Mesenchymal stem cell (in vitro differentiated cells and primary cell): Measurements from ENCODE around the gene REM1.
"Not testable (repeated sequence)": the region's sequence is repeated elsewhere in the genome, so short reads cannot be mapped to it uniquely, and the experiment has no call there.

Experiments
- DNase-seq: peaks from one replicate; pipeline ENCODE4 v3.0.0-alpha.2; 2013
- H2AFZ ChIP-seq: one replicate; pipeline ENCODE4 v1.6.1; 2013; ENCODE audit warnings: low read depth, mild to moderate bottlenecking, control low read depth, inconsistent platforms, low read length, moderate library complexity
- H2AK5ac ChIP-seq: 2 replicates; pipeline ENCODE4 v1.6.1; 2013; ENCODE audit warnings: low read length, moderate library complexity, mild to moderate bottlenecking, inconsistent platforms; ENCODE audit not compliant: severe bottlenecking
- H2BK120ac ChIP-seq: one replicate; pipeline ENCODE4 v1.6.1; 2013; ENCODE audit warnings: low read depth, mild to moderate bottlenecking, inconsistent platforms, low read length, moderate library complexity
- H2BK12ac ChIP-seq, 2 experiments: one replicate each; pipeline ENCODE4 v1.6.1; 2013; ENCODE audit warnings: inconsistent platforms in 2 of 2, low read length in 2 of 2, mild to moderate bottlenecking in 2 of 2, moderate library complexity in 2 of 2, control low read depth in 1 of 2
- H2BK15ac ChIP-seq: one replicate; pipeline ENCODE4 v1.6.1; 2013; ENCODE audit warnings: mild to moderate bottlenecking, low read depth, inconsistent platforms; ENCODE audit not compliant: poor library complexity, severe bottlenecking
- H2BK5ac ChIP-seq: 2 replicates; pipeline ENCODE4 v1.6.1; 2013; ENCODE audit warnings: low read depth, mild to moderate bottlenecking, low read length, control low read depth, inconsistent platforms; ENCODE audit not compliant: poor library complexity, severe bottlenecking
- H3K14ac ChIP-seq, 2 experiments: one replicate each; pipeline ENCODE4 v1.6.1; 2013; ENCODE audit warnings: inconsistent platforms in 2 of 2, low read length in 2 of 2, control low read depth in 1 of 2, mild to moderate bottlenecking in 1 of 2, moderate library complexity in 1 of 2
- H3K18ac ChIP-seq, 2 experiments: one replicate each; pipeline ENCODE4 v1.6.1; 2013; ENCODE audit warnings: inconsistent platforms in 2 of 2, low read length in 2 of 2, control low read depth in 1 of 2, low read depth in 1 of 2, mild to moderate bottlenecking in 1 of 2
- H3K23ac ChIP-seq, 2 experiments: one replicate each; pipeline ENCODE4 v1.6.1; 2013; ENCODE audit warnings: inconsistent platforms in 2 of 2, low read length in 2 of 2, mild to moderate bottlenecking in 2 of 2, moderate library complexity in 2 of 2, control low read depth in 1 of 2
- H3K27ac ChIP-seq: 2 replicates; pipeline ENCODE4 v1.5.1; 2013; ENCODE audit warnings: mild to moderate bottlenecking, moderate library complexity, low read length, control low read depth, inconsistent platforms; ENCODE audit not compliant: poor library complexity, severe bottlenecking
- H3K27me3 ChIP-seq, 2 experiments: 2 replicates each; pipeline versions ENCODE4 v1.6.1 to v1.7.0; 2013; ENCODE audit warnings: low read length in 2 of 2, mild to moderate bottlenecking in 2 of 2, moderate library complexity in 2 of 2, control low read depth in 1 of 2, inconsistent platforms in 1 of 2; ENCODE audit not compliant: control insufficient read depth in 1 of 2, insufficient read depth in 1 of 2
- H3K36me3 ChIP-seq, 2 experiments: 2 replicates each; pipeline versions ENCODE4 v1.6.1 to v1.7.0; 2013; ENCODE audit warnings: low read length in 2 of 2, control low read depth in 1 of 2, inconsistent platforms in 1 of 2, low read depth in 1 of 2, mild to moderate bottlenecking in 1 of 2; ENCODE audit not compliant: insufficient read depth in 2 of 2, control insufficient read depth in 1 of 2
- H3K4ac ChIP-seq, 2 experiments: one replicate each; pipeline ENCODE4 v1.6.1; 2013; ENCODE audit warnings: inconsistent platforms in 2 of 2, low read length in 2 of 2, mild to moderate bottlenecking in 2 of 2, moderate library complexity in 2 of 2, control low read depth in 1 of 2, low read depth in 1 of 2
- H3K4me1 ChIP-seq: 2 replicates; pipeline ENCODE4 v1.6.1; 2013; ENCODE audit warnings: low read depth, low read length, control low read depth; ENCODE audit not compliant: control insufficient read depth, insufficient read depth
- H3K4me2 ChIP-seq: 2 replicates; pipeline ENCODE4 v1.6.1; 2013; ENCODE audit warnings: low read length, mild to moderate bottlenecking, inconsistent platforms; ENCODE audit not compliant: poor library complexity, severe bottlenecking
- H3K4me3 ChIP-seq, 2 experiments: 2 replicates each; pipeline versions ENCODE4 v1.5.1 to v1.7.0; 2013; ENCODE audit warnings: low read length in 2 of 2, mild to moderate bottlenecking in 2 of 2, control low read depth in 1 of 2, low read depth in 1 of 2; ENCODE audit not compliant: insufficient read depth in 1 of 2
- H3K79me1 ChIP-seq: replicated peaks from 2 replicates; pipeline ENCODE4 v1.6.1; 2013; ENCODE audit warnings: mild to moderate bottlenecking, control low read depth, low read length, inconsistent platforms; ENCODE audit not compliant: poor library complexity, severe bottlenecking
- H3K9ac ChIP-seq: 2 replicates; pipeline ENCODE4 v1.7.0; 2013; ENCODE audit warnings: mild to moderate bottlenecking, low read length, moderate library complexity
- H3K9me3 ChIP-seq: 2 replicates; pipeline ENCODE4 v1.7.0; 2013; ENCODE audit warnings: mild to moderate bottlenecking, low read length; ENCODE audit not compliant: control insufficient read depth
- H4K8ac ChIP-seq: one replicate; pipeline ENCODE4 v1.6.1; 2013; ENCODE audit warnings: inconsistent platforms, mild to moderate bottlenecking, low read length, moderate library complexity
- H4K91ac ChIP-seq: one replicate; pipeline ENCODE4 v1.6.1; 2013; ENCODE audit warnings: mild to moderate bottlenecking, low read length, inconsistent platforms
- WGBS: methylation state at CpG from one replicate; pipeline ENCODE4 v1.1.7; 2013; ENCODE audit warnings: mixed read lengths; 5-methylcytosine and 5-hydroxymethylcytosine counted together

Gene REM1

GRCh38 chr20:31516166-31516565 lies 41.1 kb downstream of the REM1 start:
- Histone ChIP-seq H3K4me3 (peak overlapping the region in 1 of 2 experiments; percentile 97), H2BK120ac (no peak overlapping the region), H2AFZ (no peak overlapping the region), H3K79me1 (peaks cover 1% of the 10 kb centered on the region), H2BK15ac (no peak overlapping the region), H3K36me3 (peaks cover 17 to 37% of the 10 kb centered on the region in 2 experiments), H2AK5ac (no peak overlapping the region), H3K4me2 (peak overlapping the region; percentile 83), H3K14ac (no peak overlapping the region), H3K4me1 (peaks cover 27% of the 10 kb centered on the region), H2BK12ac (no peak overlapping the region), H3K4ac (peak overlapping the region in 1 of 2 experiments; percentile 30), H3K18ac (no peak overlapping the region), H3K9ac (peak overlapping the region; percentile 97), H4K91ac (no peak overlapping the region), H4K8ac (no peak overlapping the region), H3K27ac (no peak overlapping the region), H3K27me3 (no peaks in the 10 kb centered on the region), H3K9me3 (no peaks in the 10 kb centered on the region), H2BK5ac (no peak overlapping the region), H3K23ac (peak overlapping the region in 1 of 2 experiments; percentile 16)
- DNase-seq: no peak
- 95% methylated on average over 4 of the region's 4 CpGs for whole genome bisulfite sequencing

DNA sequence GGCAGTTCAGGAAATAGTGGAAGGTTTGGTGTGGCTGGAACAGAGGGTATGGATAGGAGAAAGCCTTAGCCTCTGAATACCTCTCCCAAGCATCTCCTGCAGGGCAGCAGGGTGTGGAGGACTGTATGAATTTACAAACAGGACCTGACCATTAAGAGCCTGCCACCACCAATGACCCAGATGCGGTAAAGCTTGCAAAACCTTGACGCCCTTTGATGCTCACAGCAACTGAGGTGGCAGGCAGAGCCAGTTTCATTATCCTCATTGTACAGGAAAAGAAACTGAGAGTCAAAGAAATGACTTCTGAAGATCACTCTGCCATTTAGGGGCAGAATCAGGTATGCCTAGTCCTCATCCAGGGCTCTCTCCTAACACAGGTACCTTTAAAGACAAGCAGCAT lies 41.6 kb downstream of the REM1 start:
- Histone ChIP-seq H2BK5ac (no peak overlapping the region), H3K79me1 (peaks cover 1% of the 10 kb centered on the region), H2AFZ (no peak overlapping the region), H3K27ac (no peak overlapping the region), H3K23ac (peak overlapping the region in 1 of 2 experiments; percentile 16), H3K27me3 (no peaks in the 10 kb centered on the region), H3K9me3 (no peaks in the 10 kb centered on the region), H4K8ac (no peak overlapping the region), H2AK5ac (peak overlapping the region; percentile 8), H2BK12ac (no peak overlapping the region), H4K91ac (no peak overlapping the region), H3K4me1 (peaks cover 29% of the 10 kb centered on the region), H3K18ac (no peak overlapping the region), H3K14ac (no peak overlapping the region), H3K36me3 (peaks cover 17 to 37% of the 10 kb centered on the region in 2 experiments), H3K9ac (peak overlapping the region; percentile 97), H3K4me2 (peak overlapping the region; percentile 83), H2BK120ac (no peak overlapping the region), H3K4ac (peak overlapping the region in 1 of 2 experiments; percentile 30), H3K4me3 (peak overlapping the region in 1 of 2 experiments; percentile 97), H2BK15ac (no peak overlapping the region)
- WGBS: 100% methylated on average over 2 of the region's 2 CpGs
- DNase-seq: no peak

- Histone ChIP-seq H3K27ac (peak overlapping the region; percentile 5), H4K8ac (no peak overlapping the region), H3K4me3 (peak overlapping the region in 1 of 2 experiments; percentile 97), H2BK5ac (no peak overlapping the region), H3K18ac (no peak overlapping the region), H3K9me3 (no peaks in the 10 kb centered on the region), H3K23ac (no peak overlapping the region), H3K79me1 (peaks cover 4% of the 10 kb centered on the region), H3K4me1 (peaks cover 33% of the 10 kb centered on the region), H3K4me2 (peak overlapping the region; percentile 6), H3K36me3 (peaks cover 19 to 41% of the 10 kb centered on the region in 2 experiments), H2BK15ac (no peak overlapping the region), H3K27me3 (no peaks in the 10 kb centered on the region), H2AFZ (no peak overlapping the region), H3K14ac (no peak overlapping the region), H2BK12ac (no peak overlapping the region), H2AK5ac (no peak overlapping the region), H4K91ac (peak overlapping the region; percentile 6), H3K9ac (peak overlapping the region; percentile 97), H3K4ac (no peak overlapping the region), H2BK120ac (no peak overlapping the region)
- peak; percentile 76 for DNase-seq
- WGBS: 83% methylated on average over 3 of the region's 4 CpGs
Observed at GRCh38 chr20:31517373-31517772, 42.3 kb downstream of the REM1 start.

- not testable (repeated sequence) for H3K27me3 ChIP-seq, H3K4me2 ChIP-seq, H2BK15ac ChIP-seq, H3K23ac ChIP-seq, H4K8ac ChIP-seq, H3K14ac ChIP-seq, DNase-seq, H2BK120ac ChIP-seq, H2BK5ac ChIP-seq, H3K4me3 ChIP-seq, H3K4ac ChIP-seq, H2AK5ac ChIP-seq, H3K9me3 ChIP-seq, H3K79me1 ChIP-seq, H2AFZ ChIP-seq, H3K18ac ChIP-seq, H2BK12ac ChIP-seq, H4K91ac ChIP-seq
- 95% methylated on average over 7 of the region's 7 CpGs for WGBS
- H3K9ac ChIP-seq: peak overlapping the region; percentile 58
- peaks cover 29% of the 10 kb centered on the region for H3K4me1 ChIP-seq
- peak overlapping the region; percentile 19 for H3K27ac ChIP-seq
- H3K36me3 ChIP-seq: peaks cover 37 to 53% of the 10 kb centered on the region in 2 experiments
Observed at GRCh38 chr20:31521267-31521666, 46.2 kb downstream of the REM1 start.
